PC-9 (cell line): ENCODE results near the gene C12orf50. TPM values are rescaled to one million over a fixed set of nuclear protein-coding genes. Genes with fewer than 3 reads are reported as not detected.
A peak's percentile ranks its signal among the peaks of the same experiment; 100 is the strongest.
"Not testable (repeated sequence)": the region's sequence is repeated elsewhere in the genome, so short reads cannot be mapped to it uniquely, and the experiment has no call there.

Source experiments
- BruUV-seq: library from RNA; stranded (reverse); fragments of 400-500 nt; replicated peaks from 2 replicates; lab custom pipeline; 2021; lab: Mats Ljungman, UMichigan
- CTCF ChIA-PET: fragments of 300-600 bp; sonication (Branson Sonifier 250); formaldehyde crosslinking; loops from one replicate; lab custom pipeline; 2022; ENCODE audit warnings: antibody characterized with exemption; lab: Charles Lee
- POLR2A ChIA-PET: fragments of 300-600 bp; sonication (Branson Sonifier 250); formaldehyde crosslinking; loops from one replicate; lab custom pipeline; 2022; ENCODE audit warnings: antibody characterized with exemption; ENCODE audit not compliant: unreplicated experiment; lab: Charles Lee
- DNase-seq, 2 experiments: peaks; one replicate each; pipeline versions ENCODE4 v3.0.0 to v3.0.0-alpha.2; 2015 to 2022; ENCODE audit warnings: mixed read lengths in 1 of 2
- H2AFZ ChIP-seq: fragments of 200-600 bp; sonication (generic); 2 replicates; pipeline ENCODE4 v1.8.1; 2017; ENCODE audit warnings: antibody characterized with exemption
- H3F3A ChIP-seq: fragments of 200-600 bp; sonication (generic); 2 replicates; pipeline ENCODE4 v1.8.1; 2017; ENCODE audit warnings: antibody characterized with exemption, mild to moderate bottlenecking, low read depth; ENCODE audit not compliant: insufficient read depth
- H3K27ac ChIP-seq: fragments of 200-600 bp; sonication (generic); 2 replicates; pipeline ENCODE4 v1.6.1; 2016; ENCODE audit warnings: mixed run types
- H3K27me3 ChIP-seq: fragments of 200-600 bp; sonication (generic); 2 replicates; pipeline ENCODE4 v1.6.1; 2016; ENCODE audit warnings: low read depth, mixed run types; ENCODE audit not compliant: insufficient read depth
- H3K36me3 ChIP-seq: fragments of 200-600 bp; sonication (generic); 2 replicates; pipeline ENCODE4 v1.6.1; 2016; ENCODE audit warnings: low read depth, mixed run types
- H3K4me1 ChIP-seq: fragments of 200-600 bp; sonication (generic); replicated peaks from 2 replicates; pipeline ENCODE4 v1.6.1; 2016; ENCODE audit warnings: mixed run types; ENCODE audit not compliant: insufficient read depth
- H3K4me2 ChIP-seq: fragments of 200-600 bp; sonication (generic); 2 replicates; pipeline ENCODE4 v1.6.1; 2017; ENCODE audit warnings: mixed run types
- H3K4me3 ChIP-seq: fragments of 200-600 bp; sonication (generic); 2 replicates; pipeline ENCODE4 v1.6.1; 2016; ENCODE audit warnings: mixed run types
- H3K79me2 ChIP-seq: fragments of 200-600 bp; sonication (generic); 2 replicates; pipeline ENCODE4 v1.6.1; 2017; ENCODE audit warnings: low read depth, mixed run types
- H3K9me2 ChIP-seq: fragments of 200-600 bp; sonication (generic); 2 replicates; pipeline ENCODE4 v1.8.1; 2017; ENCODE audit warnings: mild to moderate bottlenecking; ENCODE audit not compliant: insufficient read depth
- H3K9me3 ChIP-seq: fragments of 200-600 bp; sonication (generic); 2 replicates; pipeline ENCODE4 v1.8.1; 2016; ENCODE audit warnings: low read depth; ENCODE audit not compliant: insufficient read depth
- H4K20me1 ChIP-seq: fragments of 200-600 bp; sonication (generic); 2 replicates; pipeline ENCODE4 v1.8.1; 2017; ENCODE audit not compliant: insufficient read depth
- EZH2 ChIP-seq: fragments of 200-600 bp; sonication (generic); IDR thresholded peaks from 2 replicates; pipeline ENCODE4 v1.8.0; 2017; ENCODE audit warnings: antibody characterized with exemption, low read depth
- intact Hi-C: fragments of 100-400 bp; cut with micrococcal nuclease; formaldehyde crosslinking; loops from one replicate; pipeline ENCODE4 v1.10.0; 2022; ENCODE audit not compliant: unreplicated experiment
- total RNA-seq: library from RNA; stranded (reverse); gene quantifications from 2 replicates; pipeline ENCODE4 v1.2.3, GENCODE V29; 2021
- TF ChIP-seq, protein P1 (sequence below): fragments of 200-600 bp; sonication (generic); conservative IDR thresholded peaks from 2 replicates; pipeline ENCODE4 v1.6.1; 2017; ENCODE audit warnings: mixed run types, antibody characterized with exemption, mild to moderate bottlenecking, moderate library complexity

The C12orf50 gene
- total RNA-seq, 1 experiment from 2014 or later = not detected

DNA sequence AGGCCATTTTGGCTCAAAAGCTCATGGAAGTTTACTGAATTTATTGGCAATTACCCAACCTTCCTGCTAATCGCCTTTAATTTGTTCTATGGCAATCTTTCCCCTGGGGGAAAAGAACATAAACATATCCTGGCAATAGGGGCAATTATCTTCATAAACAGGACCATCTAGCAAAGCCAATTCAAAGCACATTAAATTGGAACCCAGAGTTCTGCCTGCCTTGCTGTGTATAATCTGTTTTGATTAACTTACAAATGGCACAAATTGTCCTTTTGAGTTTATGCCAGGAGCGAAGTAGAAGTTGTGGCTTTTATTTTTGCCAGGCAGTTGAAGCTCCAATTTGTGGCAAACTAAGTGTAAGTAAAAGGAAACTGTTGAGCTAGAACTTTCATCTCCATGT lies 68.6 kb downstream of the C12orf50 start:
- POLR2A ChIA-PET = no interaction called here
- no TSS peak for BruUV-seq
- Histone ChIP-seq H2AFZ (no peak overlapping the region), H3K36me3 (no peaks in the 10 kb centered on the region), H3K9me3 (no peaks in the 10 kb centered on the region), H4K20me1 (no peaks in the 10 kb centered on the region), H3K4me1 (no peaks in the 10 kb centered on the region), H3K27ac (no peak overlapping the region), H3K79me2 (no peaks in the 10 kb centered on the region), H3K27me3 (no peaks in the 10 kb centered on the region), H3K4me3 (no peak overlapping the region), H3K9me2 (no peaks in the 10 kb centered on the region), H3F3A (no peaks in the 10 kb centered on the region), H3K4me2 (no peak overlapping the region)
- intact Hi-C loops = no loop called here
- CTCF ChIA-PET = no interaction called here
- DNase-seq = no peak
- no peak for TF ChIP-seq EZH2
- TF ChIP-seq, protein P1, sequence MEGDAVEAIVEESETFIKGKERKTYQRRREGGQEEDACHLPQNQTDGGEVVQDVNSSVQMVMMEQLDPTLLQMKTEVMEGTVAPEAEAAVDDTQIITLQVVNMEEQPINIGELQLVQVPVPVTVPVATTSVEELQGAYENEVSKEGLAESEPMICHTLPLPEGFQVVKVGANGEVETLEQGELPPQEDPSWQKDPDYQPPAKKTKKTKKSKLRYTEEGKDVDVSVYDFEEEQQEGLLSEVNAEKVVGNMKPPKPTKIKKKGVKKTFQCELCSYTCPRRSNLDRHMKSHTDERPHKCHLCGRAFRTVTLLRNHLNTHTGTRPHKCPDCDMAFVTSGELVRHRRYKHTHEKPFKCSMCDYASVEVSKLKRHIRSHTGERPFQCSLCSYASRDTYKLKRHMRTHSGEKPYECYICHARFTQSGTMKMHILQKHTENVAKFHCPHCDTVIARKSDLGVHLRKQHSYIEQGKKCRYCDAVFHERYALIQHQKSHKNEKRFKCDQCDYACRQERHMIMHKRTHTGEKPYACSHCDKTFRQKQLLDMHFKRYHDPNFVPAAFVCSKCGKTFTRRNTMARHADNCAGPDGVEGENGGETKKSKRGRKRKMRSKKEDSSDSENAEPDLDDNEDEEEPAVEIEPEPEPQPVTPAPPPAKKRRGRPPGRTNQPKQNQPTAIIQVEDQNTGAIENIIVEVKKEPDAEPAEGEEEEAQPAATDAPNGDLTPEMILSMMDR = no peak

DNA sequence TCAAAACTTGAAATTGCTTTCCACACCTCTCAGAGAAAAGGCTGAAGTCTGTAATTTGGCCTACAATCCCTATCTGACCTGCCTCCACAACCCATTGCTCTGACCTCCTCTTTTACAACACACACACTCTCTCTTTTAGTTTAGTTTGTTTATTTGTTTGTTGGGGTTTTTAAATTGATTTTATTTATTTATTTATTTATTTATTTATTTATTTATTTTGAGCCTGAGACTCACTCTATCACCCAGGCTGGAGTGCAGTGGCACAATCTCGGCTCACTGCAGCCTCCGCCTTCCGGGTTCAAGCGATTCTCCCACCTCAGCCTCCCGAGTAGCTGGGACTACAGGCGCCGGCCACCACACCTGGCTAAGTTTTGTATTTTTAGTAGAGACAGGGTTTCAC lies 75.2 kb downstream of the C12orf50 start:
- H3K4me3 ChIP-seq, H4K20me1 ChIP-seq, H3K36me3 ChIP-seq, BruUV-seq, H3K27me3 ChIP-seq, DNase-seq, H3K79me2 ChIP-seq, POLR2A ChIA-PET, H3K4me2 ChIP-seq, H3K27ac ChIP-seq, CTCF ChIA-PET, H3K4me1 ChIP-seq, H3F3A ChIP-seq, H3K9me2 ChIP-seq, H2AFZ ChIP-seq, H3K9me3 ChIP-seq, intact Hi-C loops: not testable (repeated sequence)

DNA sequence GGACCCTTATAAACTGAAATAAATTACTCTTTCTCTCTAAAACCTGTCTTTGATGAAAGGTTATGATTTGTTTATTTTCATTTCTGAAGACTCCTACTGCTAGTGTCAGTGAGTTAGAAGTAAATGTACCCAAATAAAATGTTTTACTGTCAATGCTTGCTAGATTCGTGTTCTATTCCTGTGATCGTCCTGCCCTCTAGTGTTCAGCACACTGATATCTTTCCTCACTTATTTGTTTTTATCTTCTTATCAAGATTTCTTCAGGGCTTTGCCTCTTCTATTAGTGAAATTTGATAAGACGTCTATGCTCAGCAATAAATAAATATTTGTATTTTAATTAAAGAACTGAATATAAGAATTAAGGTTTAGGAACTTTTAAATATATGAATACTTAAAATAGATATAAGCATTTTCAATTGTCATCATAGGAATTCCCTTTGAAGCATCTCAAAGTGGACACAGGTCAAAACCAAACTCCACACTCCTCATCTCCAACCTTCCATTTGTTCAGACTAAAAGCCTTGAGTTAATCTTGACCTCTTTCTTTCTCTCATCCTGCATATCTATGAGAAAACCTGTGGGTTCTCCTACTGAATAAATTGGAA lies 75.8 kb downstream of the C12orf50 start:
- no peaks in the 10 kb centered on the region for H4K20me1 ChIP-seq
- H3K27me3 ChIP-seq = no peaks in the 10 kb centered on the region
- H2AFZ ChIP-seq = no peak overlapping the region
- peak in 1 of 2 experiments; percentile 5 for DNase-seq
- H3K36me3 ChIP-seq = no peaks in the 10 kb centered on the region
- H3K9me2 ChIP-seq = no peaks in the 10 kb centered on the region
- H3K79me2 ChIP-seq = no peaks in the 10 kb centered on the region
- no peak for TF ChIP-seq EZH2
- TF ChIP-seq, protein P1 = peak; percentile 76
- CTCF ChIA-PET = no interaction called here
- H3K4me3 ChIP-seq = no peak overlapping the region
- no peaks in the 10 kb centered on the region for H3K4me1 ChIP-seq
- no peaks in the 10 kb centered on the region for H3K9me3 ChIP-seq
- BruUV-seq = no TSS peak
- no peaks in the 10 kb centered on the region for H3F3A ChIP-seq
- peak overlapping the region; percentile 27; the same call in 1 of the 2 replicates for H3K4me2 ChIP-seq
- intact Hi-C loops = loop anchor here (1.0 kb wide), 1 partner anchor 1998 kb away; no protein-coding TSS in a partner anchor
- POLR2A ChIA-PET = no interaction called here
- no peak overlapping the region for H3K27ac ChIP-seq

DNA sequence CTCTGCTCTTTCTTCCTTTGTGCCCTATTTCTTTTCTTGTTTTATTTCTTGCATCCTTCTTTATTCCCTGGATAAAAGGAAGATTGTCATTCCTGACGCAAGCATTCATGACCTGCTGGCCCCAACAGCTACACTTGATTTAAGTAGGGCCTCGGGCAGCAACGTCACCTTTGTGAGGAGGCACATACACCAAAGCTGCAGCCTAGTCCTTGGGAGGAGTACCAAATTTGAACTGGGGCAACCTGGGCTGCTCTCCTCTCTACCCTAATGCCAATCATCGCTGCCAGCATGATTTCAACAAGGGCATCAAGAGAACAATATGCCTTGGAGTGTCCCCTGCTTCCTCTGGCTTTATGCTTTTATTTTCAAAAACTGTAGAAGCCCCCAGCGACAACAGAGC lies 76.4 kb downstream of the C12orf50 start:
- TF ChIP-seq, protein P1 = no peak
- TF ChIP-seq EZH2 = no peak
- H3K4me1 ChIP-seq = no peaks in the 10 kb centered on the region
- H3K4me2 ChIP-seq = peak overlapping the region; percentile 27; the same call in 1 of the 2 replicates
- no peak for DNase-seq
- no peaks in the 10 kb centered on the region for H3K9me3 ChIP-seq
- CTCF ChIA-PET = no interaction called here
- H3K79me2 ChIP-seq = no peaks in the 10 kb centered on the region
- POLR2A ChIA-PET = no interaction called here
- no peaks in the 10 kb centered on the region for H3F3A ChIP-seq
- H3K4me3 ChIP-seq = no peak overlapping the region
- H3K9me2 ChIP-seq = no peaks in the 10 kb centered on the region
- intact Hi-C loops = loop anchor here (1.0 kb wide), 1 partner anchor 1998 kb away; no protein-coding TSS in a partner anchor
- no TSS peak for BruUV-seq
- no peaks in the 10 kb centered on the region for H3K27me3 ChIP-seq
- no peak overlapping the region for H2AFZ ChIP-seq
- H3K27ac ChIP-seq = no peak overlapping the region
- H3K36me3 ChIP-seq = no peaks in the 10 kb centered on the region
- no peaks in the 10 kb centered on the region for H4K20me1 ChIP-seq
